H1 (cell line): Measurements from ENCODE around the gene VPREB1. TPM values are rescaled to one million over a fixed set of nuclear protein-coding genes. Genes with fewer than 3 reads are reported as not detected.

ENCODE experiments used
- CTCF ChIA-PET: fragments of 300-600 bp; sonication (Branson Sonifier 250); formaldehyde crosslinking; loops from one replicate; lab custom pipeline; 2021; ENCODE audit not compliant: partially characterized antibody; lab: Charles Lee
- POLR2A ChIA-PET: fragments of 300-600 bp; sonication (Branson Sonifier 250); formaldehyde crosslinking; loops from one replicate; lab custom pipeline; 2021; ENCODE audit warnings: inconsistent platforms; ENCODE audit not compliant: partially characterized antibody; lab: Charles Lee
- DNase-seq, 2 experiments: peaks; one replicate each; pipeline versions ENCODE4 v3.0.0 to v3.0.0-alpha.2; 2010 to 2022; ENCODE audit warnings: low spot score in 2 of 2, low read depth in 1 of 2, mixed read lengths in 1 of 2
- FAIRE-seq: peaks from 2 replicates; lab custom pipeline; 2011; peaks lifted over from hg19 to GRCh38; lab: Jason Lieb, UNC
- H2AFZ ChIP-seq: 2 replicates; pipeline ENCODE4 v1.8.1; 2012; ENCODE audit warnings: low read length, inconsistent platforms
- H2AK5ac ChIP-seq: 2 replicates; pipeline ENCODE4 v1.6.1; 2013; ENCODE audit warnings: low read depth, low read length
- H2BK120ac ChIP-seq: replicated peaks from 2 replicates; pipeline ENCODE3; 2013; ENCODE audit warnings: low read depth, low read length, inconsistent platforms
- H2BK12ac ChIP-seq: 2 replicates; pipeline ENCODE4 v1.6.1; 2013; ENCODE audit warnings: low read depth, low read length
- H2BK15ac ChIP-seq: 2 replicates; pipeline ENCODE4 v1.6.1; 2013; ENCODE audit warnings: low read length
- H2BK20ac ChIP-seq: 2 replicates; pipeline ENCODE4 v1.6.1; 2013; ENCODE audit warnings: low read length
- H2BK5ac ChIP-seq: 2 replicates; pipeline ENCODE4 v1.6.1; 2013; ENCODE audit warnings: low read depth, low read length
- H3K14ac ChIP-seq: 2 replicates; pipeline ENCODE4 v1.6.1; 2013; ENCODE audit warnings: inconsistent platforms; ENCODE audit not compliant: insufficient read length
- H3K18ac ChIP-seq: 2 replicates; pipeline ENCODE4 v1.6.1; 2013; ENCODE audit warnings: low read length; ENCODE audit errors: extremely low read depth
- H3K23ac ChIP-seq: 2 replicates; pipeline ENCODE4 v1.6.1; 2013; ENCODE audit warnings: inconsistent platforms; ENCODE audit not compliant: insufficient read length
- H3K23me2 ChIP-seq: 2 replicates; pipeline ENCODE4 v1.6.1; 2013; ENCODE audit warnings: low read depth, low read length
- H3K27ac ChIP-seq: 2 replicates; pipeline ENCODE4 v1.6.1; 2011; ENCODE audit warnings: low read depth, low read length, inconsistent platforms
- H3K27me3 ChIP-seq, 4 experiments: replicated peaks in 1 of 4; 1 replicate in 1 of 4; 2 replicates in 3 of 4; pipeline versions ENCODE4 v1.6.1 to v1.8.1; 2011 to 2013; ENCODE audit warnings: low read length in 3 of 4, mild to moderate bottlenecking in 3 of 4, inconsistent platforms in 2 of 4, mixed read lengths in 2 of 4, moderate library complexity in 1 of 4; ENCODE audit not compliant: control insufficient read depth in 3 of 4, insufficient read depth in 3 of 4; ENCODE audit errors: extremely low read depth in 1 of 4
- H3K36me3 ChIP-seq, 4 experiments: 2 replicates each; pipeline versions ENCODE4 v1.6.1 to v1.8.1; 2011 to 2013; ENCODE audit warnings: mild to moderate bottlenecking in 4 of 4, low read length in 3 of 4, moderate library complexity in 2 of 4, control low read depth in 1 of 4, inconsistent platforms in 1 of 4; ENCODE audit not compliant: insufficient read depth in 4 of 4, control insufficient read depth in 2 of 4
- H3K4ac ChIP-seq: replicated peaks from 2 replicates; pipeline ENCODE3; 2013; ENCODE audit warnings: low read length, low read depth, mixed read lengths, inconsistent platforms; ENCODE audit not compliant: insufficient read length
- H3K4me1 ChIP-seq, 4 experiments: replicated peaks in 1 of 4; 1 replicate in 1 of 4; 2 replicates in 3 of 4; pipeline versions ENCODE4 v1.6.1 to v1.8.1; 2011 to 2013; ENCODE audit warnings: low read length in 3 of 4, inconsistent platforms in 2 of 4, mixed read lengths in 1 of 4; ENCODE audit not compliant: insufficient read depth in 4 of 4, control insufficient read depth in 3 of 4
- H3K4me2 ChIP-seq, 2 experiments: 2 replicates each; pipeline versions ENCODE4 v1.6.1 to v1.8.1; 2011 to 2013; ENCODE audit warnings: low read depth in 2 of 2, low read length in 2 of 2, control low read depth in 1 of 2, inconsistent platforms in 1 of 2, mild to moderate bottlenecking in 1 of 2; ENCODE audit not compliant: insufficient read depth in 1 of 2
- H3K4me3 ChIP-seq, 4 experiments: fragments of 200-600, 300-600 bp in 1 of 4; sonication (generic), shearing (Covaris generic), sonication (Bioruptor Twin) in 1 of 4; 2 replicates each; pipeline versions ENCODE4 v1.5.1 to v1.8.1; 2011 to 2016; ENCODE audit warnings: low read length in 4 of 4, low read depth in 3 of 4, control low read depth in 2 of 4, inconsistent platforms in 2 of 4, mild to moderate bottlenecking in 2 of 4, mixed read lengths in 1 of 4, moderate library complexity in 1 of 4; ENCODE audit not compliant: insufficient read depth in 2 of 4; ENCODE audit errors: extremely low read depth in 1 of 4
- H3K56ac ChIP-seq: replicated peaks from 2 replicates; pipeline ENCODE3; 2013; ENCODE audit warnings: low read depth, mild to moderate bottlenecking, mixed read lengths, low read length, inconsistent platforms; ENCODE audit not compliant: insufficient read length
- H3K79me1 ChIP-seq: 2 replicates; pipeline ENCODE4 v1.6.1; 2013; ENCODE audit warnings: low read depth, low read length, control low read depth
- H3K79me2 ChIP-seq, 2 experiments: 2 replicates each; pipeline versions ENCODE4 v1.6.1 to v1.8.1; 2012 to 2013; ENCODE audit warnings: low read length in 2 of 2, mild to moderate bottlenecking in 2 of 2, inconsistent platforms in 1 of 2; ENCODE audit not compliant: insufficient read depth in 2 of 2, control insufficient read depth in 1 of 2
- H3K9ac ChIP-seq, 4 experiments: replicated peaks in 1 of 4; 1 replicate in 1 of 4; 2 replicates in 3 of 4; pipeline versions ENCODE4 v1.6.1 to v1.8.1; 2011 to 2013; ENCODE audit warnings: low read depth in 3 of 4, low read length in 3 of 4, control low read depth in 2 of 4, mild to moderate bottlenecking in 2 of 4, moderate library complexity in 2 of 4, inconsistent platforms in 1 of 4; ENCODE audit errors: extremely low read depth in 1 of 4
- H3K9me3 ChIP-seq, 2 experiments: 2 replicates each; pipeline versions ENCODE4 v1.6.1 to v1.8.1; 2012 to 2013; ENCODE audit warnings: mild to moderate bottlenecking in 2 of 2, moderate library complexity in 2 of 2, control low read depth in 1 of 2, inconsistent platforms in 1 of 2, low read depth in 1 of 2, low read length in 1 of 2, mixed read lengths in 1 of 2; ENCODE audit not compliant: insufficient read depth in 2 of 2
- H4K20me1 ChIP-seq, 2 experiments: replicated peaks in 1 of 2; 2 replicates each; pipeline versions ENCODE3 to v1.8.1; 2011 to 2013; ENCODE audit warnings: inconsistent platforms in 2 of 2, low read length in 2 of 2, mild to moderate bottlenecking in 1 of 2; ENCODE audit not compliant: insufficient read depth in 2 of 2, control insufficient read depth in 1 of 2
- H4K5ac ChIP-seq: 2 replicates; pipeline ENCODE4 v1.6.1; 2013; ENCODE audit warnings: low read length, low read depth, mixed read lengths, inconsistent platforms; ENCODE audit not compliant: insufficient read length
- H4K8ac ChIP-seq: 2 replicates; pipeline ENCODE4 v1.8.0; 2013; ENCODE audit warnings: mild to moderate bottlenecking, moderate library complexity, low read length, inconsistent platforms; ENCODE audit not compliant: insufficient read depth; ENCODE audit errors: extremely low read depth
- H4K91ac ChIP-seq: replicated peaks from 2 replicates; pipeline ENCODE3; 2013; ENCODE audit warnings: low read length, mixed read lengths, inconsistent platforms; ENCODE audit not compliant: insufficient read length
- CBX8 ChIP-seq: fragments of 300-800, 300-1000 bp; sonication (generic); IDR thresholded peaks from 2 replicates; pipeline ENCODE4 v1.7.1; 2016; ENCODE audit warnings: low read depth, low read length, borderline replicate concordance
- EZH2 ChIP-seq: fragments of 200-600 bp; sonication (generic); IDR thresholded peaks from 2 replicates; pipeline ENCODE4 v1.7.1; 2012; ENCODE audit warnings: low read depth, mild to moderate bottlenecking, moderate library complexity, low read length, inconsistent platforms; ENCODE audit not compliant: severe bottlenecking
- NANOG ChIP-seq: IDR thresholded peaks from 2 replicates; pipeline ENCODE4 v1.6.1; 2011; ENCODE audit warnings: low read length, low read depth, mild to moderate bottlenecking, inconsistent platforms; ENCODE audit not compliant: insufficient read depth, poor library complexity, severe bottlenecking
- TEAD4 ChIP-seq: IDR thresholded peaks from 2 replicates; pipeline ENCODE4 v1.6.1; 2012; ENCODE audit warnings: low read depth, low read length, inconsistent platforms, mixed read lengths
- WGBS, 2 experiments: shearing (Covaris generic) in 1 of 2; methylation state at CpG; one replicate each; pipeline versions ENCODE4 v1.1.6 to v1.1.7; 2013 to 2015; ENCODE audit warnings: low lambda C conversion rate in 2 of 2, mixed read lengths in 2 of 2, inconsistent platforms in 1 of 2, low coverage in 1 of 2, missing lambda C conversion rate in 1 of 2; ENCODE audit not compliant: insufficient replicate concordance in 2 of 2, insufficient coverage in 1 of 2, insufficient read length in 1 of 2; ENCODE audit errors: extremely low coverage in 1 of 2, missing lambda C conversion rate in 1 of 2; 5-methylcytosine and 5-hydroxymethylcytosine counted together
- polyA plus RNA-seq, 7 experiments: library from polyadenylated mRNA; depleted of rRNA in 3 of 7; stranded (reverse) in 5 of 7; unstranded in 2 of 7; fragments of >200 nt in 5 of 7; fragments of 200-250 nt in 2 of 7; gene quantifications; 1 replicate in 5 of 7; 2 replicates in 1 of 7; 4 replicates in 1 of 7; pipeline versions ENCODE4 v1.2.1 to v1.2.3, GENCODE V29; 2011 to 2013; ENCODE audit warnings: missing spikeins in 2 of 7, mixed read lengths in 2 of 7
- total RNA-seq: library from RNA; stranded (reverse); fragmentation: NEBNext Ultra II Directional; extraction: Animal tissue kit (Norgen Biotek cat#: 25700); gene quantifications from 2 replicates; pipeline ENCODE4 v1.2.1, GENCODE V29; 2021

VPREB1 gene
- total and polyA plus RNA-seq, 2 of the 8 experiments (the other 6 are each of a cell fraction or from before 2014, with no cell fraction given): not detected

DNA sequence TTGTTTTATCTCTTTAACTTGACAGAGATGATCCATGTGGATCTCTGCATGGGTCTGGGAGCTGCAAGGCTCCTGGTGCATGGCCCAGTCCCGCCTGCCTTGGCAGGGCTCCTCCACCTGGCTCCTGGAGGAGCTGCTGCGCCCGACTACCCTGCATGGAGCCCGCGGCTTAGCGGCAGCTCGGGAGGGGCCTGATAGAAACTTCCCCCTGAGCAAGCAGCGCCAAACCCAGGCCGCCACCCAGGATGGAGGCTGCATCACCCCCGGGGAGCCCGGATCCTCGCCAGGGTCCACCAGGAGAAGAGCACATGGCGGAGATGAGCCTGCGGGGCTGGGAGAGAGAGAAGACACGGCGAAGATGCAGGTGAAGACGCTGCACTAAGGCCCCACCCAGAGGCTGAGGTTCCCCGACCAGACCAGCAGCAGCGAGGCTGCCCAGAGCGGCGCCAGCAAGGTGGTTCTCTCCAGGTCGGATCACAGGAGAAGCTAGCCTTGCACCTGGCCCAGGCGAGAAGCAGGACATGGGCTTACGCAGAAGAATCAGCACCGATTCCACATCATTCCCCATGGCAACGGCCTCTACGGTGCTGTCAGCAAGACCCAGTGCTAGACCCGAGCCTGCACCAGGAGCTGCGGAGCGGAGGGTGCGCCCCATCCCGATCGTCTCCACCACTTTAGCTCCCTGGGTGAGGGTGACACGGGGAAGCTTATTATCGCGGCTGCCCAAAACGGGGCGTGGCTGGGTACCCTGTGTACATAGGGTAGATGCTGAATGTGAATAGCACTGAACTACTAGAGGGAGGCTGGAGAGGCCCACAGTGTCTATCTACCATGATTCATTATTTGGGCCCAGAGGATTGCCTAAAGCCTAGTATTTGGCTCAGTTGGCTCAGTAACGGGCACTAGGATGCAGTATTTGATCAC is 41.3 kb upstream of the VPREB1 start:
- no peak overlapping the region for H3K18ac ChIP-seq
- no peak overlapping the region for H3K56ac ChIP-seq
- H3K27ac ChIP-seq: no peak overlapping the region
- no peak overlapping the region for H2BK5ac ChIP-seq
- no peak overlapping the region for H3K9ac ChIP-seq
- no peaks in the 10 kb centered on the region for H3K4me1 ChIP-seq
- H2BK120ac ChIP-seq: no peak overlapping the region
- H3K9me3 ChIP-seq: no peaks in the 10 kb centered on the region; a peak in 1 of 4 replicates
- peaks cover 88 to 100% (median 97%) of the 10 kb centered on the region in 4 experiments for H3K27me3 ChIP-seq
- no peak overlapping the region for H2AK5ac ChIP-seq
- no peaks in the 10 kb centered on the region for H3K79me2 ChIP-seq
- no peak overlapping the region for H2BK20ac ChIP-seq
- CTCF ChIA-PET: interaction anchor here (0.5 to 4.8 kb wide), 15 partner anchors 9 to 892 kb away, joined by 3 to 46 read pairs (median 3); no protein-coding TSS in a partner anchor
- no peaks in the 10 kb centered on the region for H3K36me3 ChIP-seq
- no peaks in the 10 kb centered on the region for H3K23me2 ChIP-seq
- no peak overlapping the region for H3K23ac ChIP-seq
- WGBS, 2 experiments: 84% methylated on average over 38 of the region's 39 CpGs; no CpG with 5 or more reads in 1 of the 2 experiments
- H4K8ac ChIP-seq: no peak overlapping the region
- TF ChIP-seq TEAD4 (no peak), NANOG (no peak), EZH2 (peak; percentile 25), CBX8 (no peak)
- TF ChIP-seq, all 59 proteins: peak for 1
- Histone ChIP-seq H2AFZ (no peak overlapping the region), H3K4me2 (no peak overlapping the region), H3K4me3 (no peak overlapping the region), H2BK15ac (no peak overlapping the region), H4K20me1 (peaks cover 0 to 11% of the 10 kb centered on the region in 2 experiments), H4K91ac (no peak overlapping the region), H3K14ac (no peak overlapping the region), H4K5ac (no peak overlapping the region), H2BK12ac (no peak overlapping the region), H3K4ac (no peak overlapping the region), H3K79me1 (no peaks in the 10 kb centered on the region)
- DNase-seq (no peak), FAIRE-seq (no peak)
- POLR2A ChIA-PET: no interaction called here
